DND-41 (cell line): ENCODE measurements around the gene DDX24.
A peak's percentile ranks its signal among the peaks of the same experiment; 100 is the strongest.

ENCODE experiments used
- ATAC-seq: fragments of 200-7000 bp; cut with Tn5 transposase; 3 replicates; pipeline ENCODE4 v1.9.1; 2021; ENCODE audit warnings: low read depth; ENCODE audit not compliant: insufficient read depth
- DNase-seq: peaks from one replicate; pipeline ENCODE4 v3.0.0-alpha.2; 2020
- H2AFZ ChIP-seq: 2 replicates; pipeline ENCODE4 v1.6.0; 2012; ENCODE audit warnings: low read depth, low read length
- H3K27ac ChIP-seq: 2 replicates; pipeline ENCODE4 v1.5.1; 2012; ENCODE audit warnings: low read length, inconsistent platforms
- H3K27me3 ChIP-seq: fragments of 200-600 bp; sonication (generic); 2 replicates; pipeline ENCODE4 v1.6.0; 2012; ENCODE audit warnings: low read length, mild to moderate bottlenecking, inconsistent platforms; ENCODE audit not compliant: insufficient read depth, poor library complexity
- H3K36me3 ChIP-seq: 2 replicates; pipeline ENCODE4 v1.5.1; 2012; ENCODE audit warnings: low read length, inconsistent platforms; ENCODE audit not compliant: insufficient read depth
- H3K4me1 ChIP-seq: 2 replicates; pipeline ENCODE4 v1.5.1; 2012; ENCODE audit warnings: mild to moderate bottlenecking, low read length; ENCODE audit not compliant: insufficient read depth
- H3K4me2 ChIP-seq: 2 replicates; pipeline ENCODE4 v1.6.0; 2012; ENCODE audit warnings: mild to moderate bottlenecking, moderate library complexity, low read length, inconsistent platforms; ENCODE audit not compliant: insufficient read depth
- H3K4me3 ChIP-seq, 2 experiments: fragments of 200-600 bp in 1 of 2; shearing (Covaris generic) in 1 of 2; 2 replicates each; pipeline ENCODE4 v1.5.1; 2012 to 2016; ENCODE audit warnings: inconsistent platforms in 2 of 2, low read length in 2 of 2, mild to moderate bottlenecking in 2 of 2, low read depth in 1 of 2, moderate library complexity in 1 of 2
- H3K79me2 ChIP-seq: 2 replicates; pipeline ENCODE4 v1.6.0; 2012; ENCODE audit warnings: low read length, inconsistent platforms; ENCODE audit not compliant: insufficient read depth
- H3K9ac ChIP-seq: 2 replicates; pipeline ENCODE4 v1.6.0; 2012; ENCODE audit warnings: low read depth, mild to moderate bottlenecking, inconsistent platforms, low read length, moderate library complexity
- H3K9me3 ChIP-seq: 2 replicates; pipeline ENCODE4 v1.5.1; 2012; ENCODE audit warnings: low read length, moderate library complexity, mild to moderate bottlenecking, inconsistent platforms; ENCODE audit not compliant: insufficient read depth, severe bottlenecking
- H4K20me1 ChIP-seq: 2 replicates; pipeline ENCODE4 v1.6.0; 2012; ENCODE audit warnings: low read length; ENCODE audit not compliant: insufficient read depth
- CTCF ChIP-seq: IDR thresholded peaks from 2 replicates; pipeline ENCODE4 v1.5.1; 2012; ENCODE audit warnings: borderline replicate concordance, low read length, moderate library complexity, mild to moderate bottlenecking; ENCODE audit not compliant: poor library complexity, severe bottlenecking; ENCODE audit errors: extremely low read depth
- EZH2 ChIP-seq: IDR thresholded peaks from 3 replicates; pipeline ENCODE4 v1.6.1; 2012; ENCODE audit warnings: borderline replicate concordance, low read depth, mild to moderate bottlenecking, moderate library complexity, low read length, inconsistent platforms; ENCODE audit not compliant: severe bottlenecking

Gene DDX24

GRCh38 chr14:94080621-94081385, at the start of gene DDX24, which contains the start of gene IFI27L1:
DDX24 (minus strand) TSS chr14:94081202; CDS start chr14:94079742, 1,460 bp downstream.
IFI27L1 (plus strand) TSS chr14:94081310; CDS start chr14:94096938, 15,628 bp downstream.
- ATAC-seq (peak; percentile 94), DNase-seq (peak; percentile 96)
- peaks cover 35% of the 10 kb centered on the region for H4K20me1 ChIP-seq
- no peaks in the 10 kb centered on the region for H3K27me3 ChIP-seq
- H3K9me3 ChIP-seq = peaks cover 4% of the 10 kb centered on the region
- H3K9ac ChIP-seq = peak within 1 kb of the TSS; percentile 90
- H3K4me1 ChIP-seq = peaks cover 57% of the 10 kb centered on the region
- peak within 1 kb of the TSS; percentile 95 for H2AFZ ChIP-seq
- peaks cover 68% of the 10 kb centered on the region for H3K79me2 ChIP-seq
- H3K36me3 ChIP-seq = peaks cover 34% of the 10 kb centered on the region
- TF ChIP-seq EZH2 = no peak
- TF ChIP-seq CTCF = no peak
- peak within 1 kb of the TSS; percentile 87 for H3K4me2 ChIP-seq
- peak within 1 kb of the TSS; percentile 69 to 71 for H3K4me3 ChIP-seq
- H3K27ac ChIP-seq = peak within 1 kb of the TSS; percentile 88

GRCh38 chr14:94129758-94130414, 48.9 kb upstream of the DDX24 start:
- Histone ChIP-seq H3K9ac (peak overlapping the region; percentile 61), H2AFZ (peak overlapping the region; percentile 95), H3K4me3 (peak overlapping the region; percentile 35 to 77; a peak in 3 of 4 replicates), H3K27ac (peak overlapping the region; percentile 8; the same call in 1 of the 2 replicates), H3K79me2 (no peaks in the 10 kb centered on the region), H3K4me1 (peaks cover 23% of the 10 kb centered on the region), H3K4me2 (peak overlapping the region; percentile 87), H4K20me1 (no peaks in the 10 kb centered on the region; the same call in 1 of the 2 replicates), H3K36me3 (no peaks in the 10 kb centered on the region), H3K27me3 (no peaks in the 10 kb centered on the region), H3K9me3 (no peaks in the 10 kb centered on the region)
- peak; percentile 24 for DNase-seq
- TF ChIP-seq CTCF (no peak), EZH2 (no peak)
- peak; percentile 42; the same call in 1 of the 3 replicates for ATAC-seq

GRCh38 chr14:94129111-94129757, 48.2 kb upstream of the DDX24 start, which contains the start of gene IFI27L2:
IFI27L2 (minus strand) TSS chr14:94129604; CDS start chr14:94129564, 40 bp downstream.
- Histone ChIP-seq H2AFZ (peak within 1 kb of the TSS; percentile 95), H3K4me2 (peak within 1 kb of the TSS; percentile 87), H3K27ac (peak within 1 kb of the TSS; percentile 71), H3K4me1 (peaks cover 23% of the 10 kb centered on the region), H4K20me1 (no peaks in the 10 kb centered on the region; the same call in 1 of the 2 replicates), H3K79me2 (no peaks in the 10 kb centered on the region), H3K9me3 (no peaks in the 10 kb centered on the region), H3K27me3 (no peaks in the 10 kb centered on the region), H3K36me3 (no peaks in the 10 kb centered on the region), H3K4me3 (peak within 1 kb of the TSS; percentile 35 to 77; a peak in 3 of 4 replicates), H3K9ac (peak within 1 kb of the TSS; percentile 61)
- TF ChIP-seq EZH2 (no peak), CTCF (peak; percentile 38)
- peak; percentile 95 for ATAC-seq
- peak; percentile 70 for DNase-seq
